Measurements from ENCODE around the gene RTP5.

DNA sequence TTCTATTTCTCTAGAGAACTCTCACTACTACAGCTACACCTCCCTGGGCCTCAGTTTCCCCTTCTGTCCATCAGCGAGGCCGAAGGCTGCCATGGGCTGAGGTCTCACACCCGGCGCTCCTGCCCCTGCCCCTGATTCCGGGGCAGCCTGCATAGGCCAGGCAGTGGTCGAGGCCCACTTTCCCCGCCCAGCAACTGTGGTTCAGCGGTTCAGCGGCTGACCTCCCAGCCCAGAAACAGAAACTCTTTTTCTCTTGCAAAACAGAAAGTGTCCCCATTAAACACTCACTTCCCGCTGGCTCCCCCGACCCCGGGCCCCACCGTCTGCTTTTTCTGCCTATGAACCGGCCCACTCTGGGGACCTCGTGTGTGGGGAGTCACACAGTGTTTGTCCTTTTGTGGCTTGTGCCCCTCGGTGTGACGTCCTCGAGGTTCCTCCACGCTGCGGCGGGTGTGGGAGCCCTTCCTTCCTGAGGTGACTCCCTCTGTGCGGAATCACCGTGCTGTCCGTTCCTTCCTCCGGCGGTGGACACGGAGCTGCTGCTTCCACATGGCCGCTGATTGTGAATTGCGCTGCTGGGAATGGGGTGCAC is 26.8 kb upstream of the RTP5 start:
- TF ChIP-seq, protein P1, sequence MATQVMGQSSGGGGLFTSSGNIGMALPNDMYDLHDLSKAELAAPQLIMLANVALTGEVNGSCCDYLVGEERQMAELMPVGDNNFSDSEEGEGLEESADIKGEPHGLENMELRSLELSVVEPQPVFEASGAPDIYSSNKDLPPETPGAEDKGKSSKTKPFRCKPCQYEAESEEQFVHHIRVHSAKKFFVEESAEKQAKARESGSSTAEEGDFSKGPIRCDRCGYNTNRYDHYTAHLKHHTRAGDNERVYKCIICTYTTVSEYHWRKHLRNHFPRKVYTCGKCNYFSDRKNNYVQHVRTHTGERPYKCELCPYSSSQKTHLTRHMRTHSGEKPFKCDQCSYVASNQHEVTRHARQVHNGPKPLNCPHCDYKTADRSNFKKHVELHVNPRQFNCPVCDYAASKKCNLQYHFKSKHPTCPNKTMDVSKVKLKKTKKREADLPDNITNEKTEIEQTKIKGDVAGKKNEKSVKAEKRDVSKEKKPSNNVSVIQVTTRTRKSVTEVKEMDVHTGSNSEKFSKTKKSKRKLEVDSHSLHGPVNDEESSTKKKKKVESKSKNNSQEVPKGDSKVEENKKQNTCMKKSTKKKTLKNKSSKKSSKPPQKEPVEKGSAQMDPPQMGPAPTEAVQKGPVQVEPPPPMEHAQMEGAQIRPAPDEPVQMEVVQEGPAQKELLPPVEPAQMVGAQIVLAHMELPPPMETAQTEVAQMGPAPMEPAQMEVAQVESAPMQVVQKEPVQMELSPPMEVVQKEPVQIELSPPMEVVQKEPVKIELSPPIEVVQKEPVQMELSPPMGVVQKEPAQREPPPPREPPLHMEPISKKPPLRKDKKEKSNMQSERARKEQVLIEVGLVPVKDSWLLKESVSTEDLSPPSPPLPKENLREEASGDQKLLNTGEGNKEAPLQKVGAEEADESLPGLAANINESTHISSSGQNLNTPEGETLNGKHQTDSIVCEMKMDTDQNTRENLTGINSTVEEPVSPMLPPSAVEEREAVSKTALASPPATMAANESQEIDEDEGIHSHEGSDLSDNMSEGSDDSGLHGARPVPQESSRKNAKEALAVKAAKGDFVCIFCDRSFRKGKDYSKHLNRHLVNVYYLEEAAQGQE (IDR thresholded peaks at IDR 0.05; ENCODE audit: low read depth), result no peak
- no peak for TF ChIP-seq EGR1 (IDR thresholded peaks at IDR 0.05)
- no peak for TF ChIP-seq RAD21 (IDR thresholded peaks at IDR 0.05; ENCODE audit: low read depth)
- TF ChIP-seq NFIC (IDR thresholded peaks at IDR 0.05), result no peak
- no peak for TF ChIP-seq EP300 (IDR thresholded peaks at IDR 0.05; ENCODE audit: borderline replicate concordance)
- TF ChIP-seq ZBTB7A (IDR thresholded peaks at IDR 0.05; ENCODE audit: low read depth), result no peak
- TF ChIP-seq, protein P2, sequence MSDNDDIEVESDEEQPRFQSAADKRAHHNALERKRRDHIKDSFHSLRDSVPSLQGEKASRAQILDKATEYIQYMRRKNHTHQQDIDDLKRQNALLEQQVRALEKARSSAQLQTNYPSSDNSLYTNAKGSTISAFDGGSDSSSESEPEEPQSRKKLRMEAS (IDR thresholded peaks at IDR 0.05), result no peak
- no peak for TF ChIP-seq TCF12 (IDR thresholded peaks at IDR 0.05; ENCODE audit: low read depth)
- no peak for TF ChIP-seq TAF1 (IDR thresholded peaks at IDR 0.05; ENCODE audit: low read depth)
- no peak for TF ChIP-seq CREB1 (IDR thresholded peaks at IDR 0.05; ENCODE audit: low read depth)
- TF ChIP-seq TEAD4 (IDR thresholded peaks at IDR 0.05), result no peak

Data from Ishikawa (cell line).